Heart right ventricle (tissue), 16 donors: ENCODE results near the gene U2AF1L4. TPM values are rescaled to one million over a fixed set of nuclear protein-coding genes. Genes with fewer than 3 reads are reported as not detected.

Experiments used
- ATAC-seq, 8 donors: fragments of 200-7000 bp; cut with Tn5 transposase; one replicate each; pipeline ENCODE4 v1.9.1; 2020; ENCODE audit warnings: mild to moderate bottlenecking in 8 of 8, moderate library complexity in 8 of 8, moderate number of reproducible peaks in 1 of 8
- DNase-seq, 2 donors: peaks; one replicate each; pipeline ENCODE4 v3.0.0-alpha.2; 2020
- H3K27ac ChIP-seq, 10 donors: fragments of 200-600 bp; sonication (generic) in 2 of 10; one replicate each; pipeline versions ENCODE4 v1.5.0 to v1.8.0; 2020 to 2022; ENCODE audit warnings: mild to moderate bottlenecking in 3 of 10
- H3K27me3 ChIP-seq, 7 donors: fragments of 200-600 bp; one replicate each; pipeline ENCODE4 v1.8.0; 2021 to 2022; ENCODE audit warnings: mild to moderate bottlenecking in 2 of 7
- H3K36me3 ChIP-seq, 9 donors: fragments of 200-600 bp; sonication (generic) in 1 of 9; one replicate each; pipeline versions ENCODE4 v1.5.0 to v1.8.0; 2020 to 2022; ENCODE audit warnings: mild to moderate bottlenecking in 2 of 9
- H3K4me1 ChIP-seq, 9 donors: fragments of 200-600 bp; sonication (generic) in 1 of 9; one replicate each; pipeline versions ENCODE4 v1.5.0 to v1.8.0; 2020 to 2022; ENCODE audit warnings: mild to moderate bottlenecking in 4 of 9
- H3K4me3 ChIP-seq, 10 donors: fragments of 200-600 bp; sonication (generic) in 2 of 10; one replicate each; pipeline versions ENCODE4 v1.5.0 to v1.8.0; 2020 to 2022; ENCODE audit warnings: mild to moderate bottlenecking in 7 of 10, moderate library complexity in 2 of 10
- H3K9me3 ChIP-seq, 11 donors: fragments of 200-600 bp in 10 of 11; sonication (generic) in 2 of 11; one replicate each; pipeline versions ENCODE4 v1.5.0 to v1.8.0; 2013 to 2022; ENCODE audit warnings: mild to moderate bottlenecking in 2 of 11, control low read depth in 1 of 11, moderate library complexity in 1 of 11
- CTCF ChIP-seq, 9 donors: fragments of 200-600 bp; sonication (generic) in 2 of 9; IDR thresholded peaks; one replicate each; pipeline versions ENCODE4 v1.5.0 to v1.8.0; 2021 to 2022; ENCODE audit warnings: antibody characterized with exemption in 9 of 9, mild to moderate bottlenecking in 5 of 9, moderate library complexity in 1 of 9
- WGBS, 2 donors: extraction: QIAGEN DNeasy Blood & Tissue Kit; methylation state at CpG; one replicate each; pipeline ENCODE4 v1.1.7; 2013; ENCODE audit warnings: inconsistent platforms in 1 of 2; 5-methylcytosine and 5-hydroxymethylcytosine counted together
- intact Hi-C, 10 donors: fragments of 100-400 bp; cut with DNase I; formaldehyde crosslinking; loops; one replicate each; pipeline versions ENCODE4 v1.11.1 to v1.14.2; 2022
- polyA plus RNA-seq, 2 donors: library from polyadenylated mRNA; stranded (reverse); fragments of 200-250 nt; gene quantifications; one replicate each; pipeline ENCODE4 v1.2.3, GENCODE V29; 2013
- total RNA-seq, 10 donors: library from RNA; stranded (reverse); fragmentation: NEBNext Ultra II Directional in 3 of 10; extraction: Animal tissue kit (Norgen Biotek cat#: 25700) in 3 of 10; gene quantifications; one replicate each; pipeline versions ENCODE4 v1.2.1 to v1.2.4, GENCODE V29; 2021 to 2023
- donor health status: Arrhythmogenic right ventricular cardiomyopathy.
- donor health status: ischemic (EF 13 %, LVEDD 7.1; RV severe dilation, severe dysfunction).
- donor health status: healthy with polysubstance abuse.
- donor health status: DM: no; HTN: yes; CAD: no.
- donor health status: DM: no; HTN: no; CAD: no.
- donor health status: ischemic (EF 25% LVEDD 6.9; RV normal size, moderate dysfunction).
- donor health status: ischemic (EF 25% LVEDD 5.7; RV mildly dilated, moderate dysfunction).
- donor health status: healthy.
- donor health status: DM: yes; HTN: yes; CAD: no.
- donor health status: Ischemic cardiomyopathy.
- donor health status: ischemic (EF 35%, LVEDD 5.7; RV mildly dilated, moderate dysfunction).
- donor health status: nonischemic (EF 11% LVEDD 7.7; RV severe dilation, severe dysfunction).
- donor health status: DM: yes; HTN: yes; CAD: no.
- donor health status: PGD.
- donor health status: ischemic (EF 29% LVEDD 5.4; RV normal size, mild dysfunction).
- donor health status: nonischemic (EF 23%, LVEDD 6.1; RV moderate dilation, normal function).

Gene U2AF1L4
- total and polyA plus RNA-seq, 12 donors = 11.5 to 57.7 (median 20.3) TPM

- H3K36me3 ChIP-seq = peaks cover 0 to 48% (median 14%) of the 10 kb centered on the region in 9 donors
- 0 to 1% methylated on average over 53 of the region's 53 CpGs for WGBS, 2 donors
- DNase-seq = peak; percentile 98 to 99
- peaks cover 0 to 3% (median 0%) of the 10 kb centered on the region in 11 donors for H3K9me3 ChIP-seq
- intact Hi-C loops = loop anchor here in 3 of 10 donors (1.0 to 5.0 kb wide), 3 partner anchors 10 to 174 kb away; partner anchors contain the start of gene LIN37 (in 1 of the 3)
- H3K27ac ChIP-seq = peak within 1 kb of the TSS; percentile 88 to 99 (median 98)
- peaks cover 0 to 15% (median 0%) of the 10 kb centered on the region in 7 donors for H3K27me3 ChIP-seq
- H3K4me3 ChIP-seq = peak within 1 kb of the TSS; percentile 53 to 99 (median 82)
- H3K4me1 ChIP-seq = peaks cover 4 to 54% (median 37%) of the 10 kb centered on the region in 9 donors
- TF ChIP-seq CTCF (IDR thresholded peaks at IDR 0.05) = no peak
- ATAC-seq = peak; percentile 69 to 91 (median 86)
These were observed 12.8 kb upstream of the U2AF1L4 start, which contains the start of gene PROSER3 for GRCh38 chr19:35757749-35758608. TSS of gene PROSER3 (plus strand) at chr19:35758176. CDS start at chr19:35758216, 40 bp downstream.

DNA sequence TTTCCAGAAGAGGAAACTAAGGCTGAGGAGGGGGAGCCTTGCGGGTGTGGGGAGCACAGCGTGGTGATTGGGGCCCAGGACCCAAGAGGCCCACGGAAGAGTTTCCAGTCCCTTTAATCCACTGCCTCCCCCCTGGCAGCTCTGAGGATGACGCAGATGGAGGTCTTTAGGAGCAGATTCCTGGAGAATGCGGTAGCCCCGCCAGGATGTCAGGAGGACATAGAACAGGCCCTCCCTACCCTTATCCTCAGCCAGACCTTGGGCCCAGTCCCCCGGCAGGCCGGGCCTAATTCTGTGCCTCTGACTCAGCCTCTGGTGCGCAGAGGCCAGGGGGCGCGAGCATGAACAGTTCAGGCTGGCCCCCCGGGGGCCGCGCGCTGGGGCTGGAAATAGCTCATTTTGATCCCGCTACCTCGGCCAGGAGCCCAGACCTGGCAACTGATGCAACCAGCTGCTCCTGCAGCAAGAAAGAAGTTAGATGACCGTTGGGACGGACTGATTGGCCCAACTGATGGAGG, 12.1 kb upstream of the U2AF1L4 start:
- Histone ChIP-seq H3K9me3 (peaks cover 0 to 3% (median 0%) of the 10 kb centered on the region in 11 donors), H3K36me3 (peaks cover 0 to 48% (median 18%) of the 10 kb centered on the region in 9 donors), H3K27me3 (peaks cover 0 to 15% (median 0%) of the 10 kb centered on the region in 7 donors), H3K4me1 (peaks cover 4 to 54% (median 37%) of the 10 kb centered on the region in 9 donors), H3K27ac (peak overlapping the region; percentile 88 to 99 (median 98)), H3K4me3 (peak overlapping the region; percentile 12 to 99 (median 82))
- DNase-seq (peak; percentile 87 to 90), ATAC-seq (peak; percentile 63 to 78 (median 72))
- peak in 3 of 9 donors; percentile 16 to 28 (median 19) for TF ChIP-seq CTCF (IDR thresholded peaks at IDR 0.05)
- 2 to 3% methylated on average over 19 of the region's 19 CpGs for WGBS, 2 donors
- intact Hi-C loops = loop anchor here in 2 of 10 donors (1.0 to 5.0 kb wide), 2 partner anchors 9 to 175 kb away; partner anchors contain the start of gene LIN37 (in 1 of the 2)

- 1 to 4% methylated on average over 52 of the region's 52 CpGs for WGBS, 2 donors
- Histone ChIP-seq H3K4me1 (peaks cover 4 to 61% (median 37%) of the 10 kb centered on the region in 9 donors), H3K4me3 (peak within 1 kb of the TSS; percentile 56 to 99 (median 82)), H3K36me3 (peaks cover 0 to 48% (median 18%) of the 10 kb centered on the region in 9 donors), H3K9me3 (peaks cover 0 to 3% (median 0%) of the 10 kb centered on the region in 11 donors), H3K27me3 (peaks cover 0 to 15% (median 0%) of the 10 kb centered on the region in 7 donors), H3K27ac (peak within 1 kb of the TSS; percentile 88 to 99 (median 98))
- DNase-seq (peak; percentile 76 to 82), ATAC-seq (peak; percentile 17 to 63 (median 41))
- TF ChIP-seq CTCF (IDR thresholded peaks at IDR 0.05) = no peak
- intact Hi-C loops = loop anchor here in 2 of 10 donors (1.0 to 5.0 kb wide), 2 partner anchors 8 to 176 kb away; partner anchors contain the start of gene LIN37 (in 1 of the 2)
These were observed 11.4 kb upstream of the U2AF1L4 start, which contains the start of gene HSPB6 for GRCh38 chr19:35756377-35757230. TSS of gene HSPB6 (minus strand) at chr19:35757029. CDS start at chr19:35757008, 21 bp downstream.
